Nephron progenitor cell (in vitro differentiated cells): ENCODE measurements around the gene CFI.

Experiments used
- DNase-seq: peaks from one replicate; pipeline ENCODE4 v3.0.0; 2021
- H3K27ac Mint-ChIP-seq: 2 replicates; pipeline ENCODE4 v1.8.0; 2021; ENCODE audit warnings: mild to moderate bottlenecking, moderate library complexity, mixed read lengths
- H3K27me3 Mint-ChIP-seq: 2 replicates; pipeline ENCODE4 v1.8.0; 2021; ENCODE audit warnings: mild to moderate bottlenecking, low read depth, mixed read lengths; ENCODE audit not compliant: poor library complexity
- H3K36me3 Mint-ChIP-seq: 2 replicates; pipeline ENCODE4 v1.8.0; 2021; ENCODE audit warnings: low read depth, mixed read lengths
- H3K4me1 Mint-ChIP-seq: 2 replicates; pipeline ENCODE4 v1.8.0; 2021; ENCODE audit warnings: mixed read lengths
- H3K4me3 Mint-ChIP-seq: 2 replicates; pipeline ENCODE4 v1.8.0; 2021; ENCODE audit warnings: mild to moderate bottlenecking, moderate library complexity, mixed read lengths
- H3K9me3 Mint-ChIP-seq: 2 replicates; pipeline ENCODE4 v1.8.0; 2021; ENCODE audit warnings: mild to moderate bottlenecking, moderate library complexity, mixed read lengths
- TF ChIP-seq, protein P1 (sequence below): fragments of 200-600 bp; sonication (generic); IDR thresholded peaks from 2 replicates; pipeline ENCODE4 v1.5.0; 2021; ENCODE audit warnings: antibody characterized with exemption

CFI gene

DNA sequence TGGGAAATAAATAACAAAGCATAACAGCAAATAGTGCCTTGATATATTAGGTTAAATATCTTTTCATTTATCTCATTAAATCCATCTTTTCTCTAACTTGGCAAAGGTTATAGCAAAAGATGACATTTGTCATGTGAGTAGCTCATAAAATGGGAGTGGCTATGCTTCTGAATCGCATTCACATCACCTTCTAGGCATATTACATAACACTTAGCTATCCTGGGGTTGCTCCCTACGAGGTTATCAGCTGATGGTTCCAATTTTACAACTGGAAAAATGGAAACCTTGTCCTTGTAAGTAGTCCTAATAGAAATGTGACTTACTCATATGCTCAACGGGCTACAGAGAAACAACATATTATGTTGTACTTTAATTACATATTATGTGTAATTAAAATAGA is 88.3 kb downstream of the CFI start:
- no peak overlapping the region for H3K27ac Mint-ChIP-seq
- no peak overlapping the region for H3K4me3 Mint-ChIP-seq
- TF ChIP-seq, protein P1, sequence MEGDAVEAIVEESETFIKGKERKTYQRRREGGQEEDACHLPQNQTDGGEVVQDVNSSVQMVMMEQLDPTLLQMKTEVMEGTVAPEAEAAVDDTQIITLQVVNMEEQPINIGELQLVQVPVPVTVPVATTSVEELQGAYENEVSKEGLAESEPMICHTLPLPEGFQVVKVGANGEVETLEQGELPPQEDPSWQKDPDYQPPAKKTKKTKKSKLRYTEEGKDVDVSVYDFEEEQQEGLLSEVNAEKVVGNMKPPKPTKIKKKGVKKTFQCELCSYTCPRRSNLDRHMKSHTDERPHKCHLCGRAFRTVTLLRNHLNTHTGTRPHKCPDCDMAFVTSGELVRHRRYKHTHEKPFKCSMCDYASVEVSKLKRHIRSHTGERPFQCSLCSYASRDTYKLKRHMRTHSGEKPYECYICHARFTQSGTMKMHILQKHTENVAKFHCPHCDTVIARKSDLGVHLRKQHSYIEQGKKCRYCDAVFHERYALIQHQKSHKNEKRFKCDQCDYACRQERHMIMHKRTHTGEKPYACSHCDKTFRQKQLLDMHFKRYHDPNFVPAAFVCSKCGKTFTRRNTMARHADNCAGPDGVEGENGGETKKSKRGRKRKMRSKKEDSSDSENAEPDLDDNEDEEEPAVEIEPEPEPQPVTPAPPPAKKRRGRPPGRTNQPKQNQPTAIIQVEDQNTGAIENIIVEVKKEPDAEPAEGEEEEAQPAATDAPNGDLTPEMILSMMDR = no peak
- H3K4me1 Mint-ChIP-seq = no peaks in the 10 kb centered on the region
- peaks cover 33% of the 10 kb centered on the region for H3K36me3 Mint-ChIP-seq
- H3K27me3 Mint-ChIP-seq = no peaks in the 10 kb centered on the region
- no peaks in the 10 kb centered on the region for H3K9me3 Mint-ChIP-seq
- DNase-seq = no peak

DNA sequence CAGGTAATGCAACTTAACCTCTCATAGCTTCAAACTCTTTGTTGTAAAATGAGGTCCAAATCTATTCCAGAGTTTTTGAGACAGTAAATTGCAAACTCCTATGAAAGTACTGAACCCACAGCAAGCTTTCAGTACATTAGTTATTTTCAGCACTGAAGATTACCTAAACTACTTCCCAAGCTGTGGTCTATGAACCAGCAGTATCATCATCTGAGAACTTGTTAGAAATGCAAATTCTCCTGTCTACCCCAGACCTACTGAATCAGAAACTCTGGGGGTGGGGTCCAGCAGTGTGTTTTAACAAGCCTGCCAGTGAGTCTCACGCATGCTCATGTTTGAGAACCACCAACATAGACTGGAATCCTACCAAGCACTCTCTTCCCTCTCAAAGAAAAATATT is 92.8 kb downstream of the CFI start:
- no peaks in the 10 kb centered on the region for H3K9me3 Mint-ChIP-seq
- peaks cover 2% of the 10 kb centered on the region for H3K36me3 Mint-ChIP-seq
- TF ChIP-seq, protein P1 = no peak
- peaks cover under 1% of the 10 kb centered on the region for H3K4me1 Mint-ChIP-seq
- no peak overlapping the region for H3K4me3 Mint-ChIP-seq
- DNase-seq = no peak
- no peak overlapping the region for H3K27ac Mint-ChIP-seq
- peaks cover 4% of the 10 kb centered on the region for H3K27me3 Mint-ChIP-seq

DNA sequence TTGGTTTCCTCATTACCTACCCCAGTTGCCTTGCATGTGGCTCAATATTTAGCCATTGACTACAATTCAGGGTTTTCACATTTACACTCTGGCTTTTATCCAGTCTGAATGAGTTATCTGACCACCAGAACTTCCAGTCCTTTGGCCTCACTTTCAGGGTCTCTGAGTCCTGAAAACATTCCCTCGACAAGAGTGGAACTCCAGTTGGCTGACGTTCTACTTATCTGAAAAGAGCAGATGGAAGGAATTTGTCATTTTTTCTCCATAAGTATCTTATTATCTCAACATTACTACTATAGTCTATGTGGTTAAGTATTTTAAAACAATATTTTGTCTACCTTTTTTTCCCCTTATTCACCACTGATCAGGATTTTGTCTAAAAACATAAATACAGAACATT is 93.4 kb downstream of the CFI start:
- Mint-ChIP-seq H3K36me3 (no peaks in the 10 kb centered on the region), H3K4me1 (peaks cover 4% of the 10 kb centered on the region), H3K4me3 (no peak overlapping the region), H3K9me3 (no peaks in the 10 kb centered on the region), H3K27ac (no peak overlapping the region), H3K27me3 (peaks cover 4% of the 10 kb centered on the region)
- DNase-seq = no peak
- TF ChIP-seq, protein P1 = no peak

DNA sequence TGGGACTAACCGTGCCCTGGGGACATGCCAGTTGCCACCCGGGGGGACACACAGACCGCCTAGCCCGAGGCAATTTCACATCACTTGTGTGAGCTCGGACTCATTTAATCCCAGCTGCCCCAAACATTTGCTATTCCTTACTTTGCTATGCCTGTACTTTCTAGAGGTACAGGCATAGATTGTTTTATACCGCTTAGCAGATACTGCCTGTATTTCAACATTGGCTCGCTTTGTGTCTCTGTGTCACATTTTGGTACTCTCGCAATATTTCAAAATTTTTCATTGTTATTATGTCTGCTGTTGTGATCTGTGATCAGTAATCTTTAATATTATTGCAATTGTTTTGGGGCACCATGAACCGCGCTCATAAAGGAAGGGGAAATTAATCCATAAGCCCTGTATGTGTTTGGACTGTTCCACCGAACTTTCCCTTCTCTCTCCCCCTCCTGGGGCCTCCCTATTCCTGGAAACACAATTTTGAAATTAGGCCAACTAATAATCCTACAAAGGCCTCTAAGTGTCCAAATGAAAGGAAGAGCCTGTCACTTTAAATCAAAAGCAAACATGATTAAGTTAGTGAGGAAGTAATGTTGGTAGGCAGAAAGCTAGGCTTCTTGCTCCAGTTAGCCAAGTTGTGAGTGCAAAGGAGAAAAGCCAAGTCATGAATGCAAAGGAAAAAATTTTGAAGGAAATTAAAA is 98.0 kb downstream of the CFI start:
- H3K27me3 Mint-ChIP-seq = peaks cover 4% of the 10 kb centered on the region
- no peak for DNase-seq
- no peak overlapping the region for H3K27ac Mint-ChIP-seq
- H3K9me3 Mint-ChIP-seq = no peaks in the 10 kb centered on the region
- peaks cover 25% of the 10 kb centered on the region for H3K4me1 Mint-ChIP-seq
- H3K36me3 Mint-ChIP-seq = peaks cover 25% of the 10 kb centered on the region
- peak overlapping the region; percentile 94 for H3K4me3 Mint-ChIP-seq
- TF ChIP-seq, protein P1 = no peak

DNA sequence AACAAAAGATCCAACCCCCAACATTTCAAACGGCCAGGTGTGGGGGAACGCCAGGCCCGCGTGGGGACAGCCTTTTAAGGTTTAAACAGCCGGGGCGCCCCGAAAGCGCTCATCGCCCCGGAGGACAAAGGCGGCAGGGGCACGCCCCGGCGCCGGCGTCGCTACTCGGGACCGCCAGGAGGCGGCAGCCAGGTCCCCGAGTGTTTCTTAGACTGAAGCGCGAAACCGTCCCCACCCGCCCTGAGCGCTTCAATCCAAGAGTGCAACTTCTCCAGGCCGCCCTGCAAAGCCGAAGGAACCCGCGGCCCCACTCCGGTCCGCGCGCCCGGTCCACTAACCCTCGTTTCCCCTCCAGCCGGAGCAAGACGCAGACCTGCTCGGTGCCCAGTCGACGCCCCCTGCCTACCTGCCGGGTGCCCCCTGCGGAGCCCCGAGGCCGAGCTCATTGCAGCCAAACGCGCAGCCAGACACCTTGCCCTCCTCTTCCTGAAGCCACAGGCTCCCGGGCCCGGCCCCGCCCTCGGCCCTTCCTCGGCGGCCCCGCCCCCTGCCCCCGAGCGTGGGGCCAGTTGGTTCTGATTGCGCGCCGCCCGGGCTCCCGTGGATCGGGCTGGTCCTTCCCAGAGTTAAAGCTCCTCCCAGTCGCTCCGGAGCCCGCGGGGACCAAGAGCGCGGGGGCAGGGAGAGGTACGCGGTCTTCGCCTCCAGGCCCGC is 98.7 kb downstream of the CFI start, which contains the start of gene CASP6:
Gene CASP6, minus strand, starts transcription at position 496 of the 714 bp plus-strand sequence. Its CDS starts 50 bp downstream, at position 446.
- DNase-seq = peak; percentile 83
- H3K9me3 Mint-ChIP-seq = no peaks in the 10 kb centered on the region
- H3K27me3 Mint-ChIP-seq = peaks cover 4% of the 10 kb centered on the region
- H3K4me1 Mint-ChIP-seq = peaks cover 25% of the 10 kb centered on the region
- TF ChIP-seq, protein P1 = peak; percentile 62
- H3K4me3 Mint-ChIP-seq = peak within 1 kb of the TSS; percentile 94
- peaks cover 32% of the 10 kb centered on the region for H3K36me3 Mint-ChIP-seq
- H3K27ac Mint-ChIP-seq = peak within 1 kb of the TSS; percentile 86
